OCI-M2 (cell line): ENCODE results near the gene LRRC10B.

Experiments
- DNase-seq: peaks from one replicate; lab custom pipeline; 2025; ENCODE audit not compliant: unreplicated experiment; lab: John Stamatoyannopoulos, UW

LRRC10B gene

GRCh38 chr11:61544466-61544865 is 35.9 kb downstream of the LRRC10B start:
- no peak for DNase-seq

GRCh38 chr11:61545341-61545740 is 36.8 kb downstream of the LRRC10B start:
- DNase-seq: no peak

- DNase-seq: no peak
Measured at GRCh38 chr11:61545921-61546320, 37.4 kb downstream of the LRRC10B start.

GRCh38 chr11:61546663-61547062 is 38.1 kb downstream of the LRRC10B start:
- DNase-seq: no peak

- DNase-seq: no peak
Measured at GRCh38 chr11:61547246-61547645, 38.7 kb downstream of the LRRC10B start.

- no peak for DNase-seq
Measured at GRCh38 chr11:61549177-61549576, 40.6 kb downstream of the LRRC10B start.

GRCh38 chr11:61549662-61550568 is 41.4 kb downstream of the LRRC10B start:
- no peak for DNase-seq

GRCh38 chr11:61550665-61551227 is 42.2 kb downstream of the LRRC10B start:
- no peak for DNase-seq

- DNase-seq: no peak
Measured at GRCh38 chr11:61551634-61552033, 43.1 kb downstream of the LRRC10B start.

GRCh38 chr11:61552108-61552635 is 43.6 kb downstream of the LRRC10B start:
- no peak for DNase-seq

GRCh38 chr11:61553373-61554171 is 45.0 kb downstream of the LRRC10B start:
- no peak for DNase-seq

GRCh38 chr11:61554172-61554988 is 45.8 kb downstream of the LRRC10B start:
- no peak for DNase-seq

- DNase-seq: no peak
Measured at GRCh38 chr11:61555051-61555969, 46.8 kb downstream of the LRRC10B start.

GRCh38 chr11:61555978-61556377 is 47.4 kb downstream of the LRRC10B start:
- no peak for DNase-seq

GRCh38 chr11:61556621-61557020 is 48.1 kb downstream of the LRRC10B start:
- no peak for DNase-seq
